Measurements from ENCODE around the gene UGT1A8. TPM values are rescaled to one million over a fixed set of nuclear protein-coding genes. Genes with fewer than 3 reads are reported as not detected.

The UGT1A8 gene
- total and polyA plus RNA-seq, 2 of the 4 experiments (the other 2 are of a cell fraction) = not detected

DNA sequence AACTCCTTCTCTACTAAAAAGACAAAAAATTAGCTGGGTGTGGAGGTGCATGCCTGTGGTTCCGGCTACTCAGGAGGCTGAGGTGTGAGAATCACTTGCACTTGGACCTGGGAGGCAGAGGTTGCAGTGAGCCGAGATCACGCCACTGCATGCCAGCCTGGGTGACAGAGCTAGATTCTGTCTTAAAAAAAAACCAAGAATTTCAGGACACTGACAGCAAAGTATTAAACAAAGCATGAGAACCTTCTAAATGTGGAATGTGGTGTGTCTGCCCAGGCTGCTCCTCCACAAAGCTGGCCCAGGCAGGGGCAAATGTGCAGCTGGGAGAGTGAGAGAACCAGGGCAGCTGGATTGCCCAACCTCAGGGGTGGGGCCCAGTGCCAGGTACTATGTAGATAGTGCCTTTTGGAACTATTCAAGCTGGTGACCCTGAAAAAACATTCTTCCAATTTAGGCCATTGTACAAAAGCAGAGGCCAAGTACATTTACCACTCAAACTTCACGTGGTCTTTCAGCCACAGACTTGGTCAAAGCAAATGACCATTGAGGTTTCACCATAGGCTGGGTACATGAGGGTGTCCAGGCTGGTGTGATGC, 88.6 kb downstream of the UGT1A8 start:
- intact Hi-C loops (cut with micrococcal nuclease) (no loop called here), dilution Hi-C loops (cut with HindIII; ENCODE audit: low sequenced_read_pairs, unreplicated experiment) (no loop called here), in situ Hi-C loops (cut with MboI; ENCODE audit: low sequenced_read_pairs) (no loop called here)
- Histone ChIP-seq H2BK120ac (ENCODE audit: low read depth, low read length) (no peak overlapping the region), H4K5ac (ENCODE audit: low read depth, low read length) (peak overlapping the region; percentile 41), H2AFZ (replicated peaks; ENCODE audit: low read length, poor library complexity) (no peak overlapping the region), H4K20me1 (ENCODE audit: insufficient read depth, low read length) (no peaks in the 10 kb centered on the region), H2BK15ac (ENCODE audit: low read depth, low read length) (no peak overlapping the region; the same call in 2 of the 3 replicates), H2AK9ac (replicated peaks; ENCODE audit: low read depth, low read length, poor library complexity) (no peak overlapping the region), H2BK5ac (ENCODE audit: low read depth, low read length, poor library complexity, severe bottlenecking) (peak overlapping the region; percentile 25), H3K9me3 (ENCODE audit: control insufficient read depth, insufficient read depth, low read length) (no peaks in the 10 kb centered on the region), H3K4me1 (ENCODE audit: control insufficient read depth, insufficient read depth, low read length) (peaks cover 9% of the 10 kb centered on the region), H3K27ac (ENCODE audit: insufficient read depth, low read length) (no peak overlapping the region), H4K91ac (ENCODE audit: insufficient read depth, low read depth, low read length) (peak overlapping the region; percentile 57; the same call in 1 of the 2 replicates), H3K56ac (ENCODE audit: extremely low read depth, insufficient read depth, low read length) (no peak overlapping the region), H3K18ac (ENCODE audit: low read depth, low read length) (peak overlapping the region; percentile 66), H3K14ac (replicated peaks; ENCODE audit: low read depth, low read length) (no peak overlapping the region), H3K9me1 (ENCODE audit: insufficient read depth, low read length) (no peaks in the 10 kb centered on the region), H3K4me2 (ENCODE audit: low read depth, low read length) (no peak overlapping the region), H3K4me3 (ENCODE audit: insufficient read depth, low read depth, low read length) (no peak overlapping the region), H3K36me3 (ENCODE audit: control insufficient read depth, insufficient read depth, low read length) (no peaks in the 10 kb centered on the region), H3K79me1 (ENCODE audit: low read depth in 1 of 2, low read length in 2 of 2) (no peaks in the 10 kb centered on the region), H4K8ac (ENCODE audit: low read depth in 2 of 2, low read length in 2 of 2) (peak overlapping the region in 1 of 2 experiments; percentile 16; a peak in 2 of 4 replicates), H3K4ac (ENCODE audit: low read depth, low read length) (no peak overlapping the region; the same call in 1 of the 2 replicates), H2BK20ac (ENCODE audit: low read depth, low read length) (0 out of 2 replicates have a peak overlapping the region, but pooled peaks have one; percentile 42), H2AK5ac (ENCODE audit: low read depth, low read length) (no peak overlapping the region), H3K27me3 (ENCODE audit: control insufficient read depth, insufficient read depth, low read length) (no peaks in the 10 kb centered on the region), H3K23ac (ENCODE audit: low read depth, low read length) (no peak overlapping the region), H3K9ac (ENCODE audit: low read depth, low read length) (no peak overlapping the region)
- ATAC-seq (ENCODE audit: low read depth) (peak; percentile 40; the same call in 1 of the 2 replicates), DNase-seq (peak; percentile 1)
- CTCF ChIA-PET = interaction anchor here (0.6 kb wide), 1 partner anchor 104 kb away, joined by 7 read pairs; no protein-coding TSS in a partner anchor
- BruUV-seq (replicated peaks) = no TSS peak
- TF ChIP-seq CHD1 (IDR thresholded peaks at IDR 0.05; ENCODE audit: low read depth, low read length) = no peak
- TF ChIP-seq BHLHE40 (IDR thresholded peaks at IDR 0.05; ENCODE audit: low read depth, low read length) = no peak
- TF ChIP-seq SMC3 (IDR thresholded peaks at IDR 0.05; ENCODE audit: low read depth, low read length) = no peak
- TF ChIP-seq, protein P1, sequence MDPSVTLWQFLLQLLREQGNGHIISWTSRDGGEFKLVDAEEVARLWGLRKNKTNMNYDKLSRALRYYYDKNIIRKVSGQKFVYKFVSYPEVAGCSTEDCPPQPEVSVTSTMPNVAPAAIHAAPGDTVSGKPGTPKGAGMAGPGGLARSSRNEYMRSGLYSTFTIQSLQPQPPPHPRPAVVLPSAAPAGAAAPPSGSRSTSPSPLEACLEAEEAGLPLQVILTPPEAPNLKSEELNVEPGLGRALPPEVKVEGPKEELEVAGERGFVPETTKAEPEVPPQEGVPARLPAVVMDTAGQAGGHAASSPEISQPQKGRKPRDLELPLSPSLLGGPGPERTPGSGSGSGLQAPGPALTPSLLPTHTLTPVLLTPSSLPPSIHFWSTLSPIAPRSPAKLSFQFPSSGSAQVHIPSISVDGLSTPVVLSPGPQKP (IDR thresholded peaks at IDR 0.05; ENCODE audit: borderline replicate concordance, low read depth, low read length) = no peak
- TF ChIP-seq MAFK (IDR thresholded peaks at IDR 0.05; ENCODE audit: low read depth, low read length) = no peak
- no peak for TF ChIP-seq MAZ (IDR thresholded peaks at IDR 0.05; ENCODE audit: borderline replicate concordance, low read depth, low read length)
- TF ChIP-seq NFE2L2 (IDR thresholded peaks at IDR 0.05; ENCODE audit: low read depth, low read length) = no peak
- TF ChIP-seq, protein P2, sequence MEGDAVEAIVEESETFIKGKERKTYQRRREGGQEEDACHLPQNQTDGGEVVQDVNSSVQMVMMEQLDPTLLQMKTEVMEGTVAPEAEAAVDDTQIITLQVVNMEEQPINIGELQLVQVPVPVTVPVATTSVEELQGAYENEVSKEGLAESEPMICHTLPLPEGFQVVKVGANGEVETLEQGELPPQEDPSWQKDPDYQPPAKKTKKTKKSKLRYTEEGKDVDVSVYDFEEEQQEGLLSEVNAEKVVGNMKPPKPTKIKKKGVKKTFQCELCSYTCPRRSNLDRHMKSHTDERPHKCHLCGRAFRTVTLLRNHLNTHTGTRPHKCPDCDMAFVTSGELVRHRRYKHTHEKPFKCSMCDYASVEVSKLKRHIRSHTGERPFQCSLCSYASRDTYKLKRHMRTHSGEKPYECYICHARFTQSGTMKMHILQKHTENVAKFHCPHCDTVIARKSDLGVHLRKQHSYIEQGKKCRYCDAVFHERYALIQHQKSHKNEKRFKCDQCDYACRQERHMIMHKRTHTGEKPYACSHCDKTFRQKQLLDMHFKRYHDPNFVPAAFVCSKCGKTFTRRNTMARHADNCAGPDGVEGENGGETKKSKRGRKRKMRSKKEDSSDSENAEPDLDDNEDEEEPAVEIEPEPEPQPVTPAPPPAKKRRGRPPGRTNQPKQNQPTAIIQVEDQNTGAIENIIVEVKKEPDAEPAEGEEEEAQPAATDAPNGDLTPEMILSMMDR (conservative IDR thresholded peaks at IDR 0.05; ENCODE audit: low read depth, low read length) = no peak
- TF ChIP-seq POLR2A (IDR thresholded peaks at IDR 0.05; ENCODE audit: low read depth, low read length) = no peak
- POLR2A ChIA-PET (ENCODE audit: unreplicated experiment) = no interaction called here
- WGBS, 2 experiments (ENCODE audit: extremely low coverage in 2 of 2, insufficient read length in 1 of 2) = no CpG with 5 or more reads among the region's 4 CpGs

Measured in IMR-90 (cell line).